NCI-H187 treated with DMSO at 0.1 percent for 48 hours (cell line): ENCODE results near the gene NELL2.
A peak's percentile ranks its signal among the peaks of the same experiment; 100 is the strongest.

Source experiments
- DNase-seq: peaks from one replicate; lab custom pipeline; 2025; lab: John Stamatoyannopoulos, UW

The NELL2 gene

DNA sequence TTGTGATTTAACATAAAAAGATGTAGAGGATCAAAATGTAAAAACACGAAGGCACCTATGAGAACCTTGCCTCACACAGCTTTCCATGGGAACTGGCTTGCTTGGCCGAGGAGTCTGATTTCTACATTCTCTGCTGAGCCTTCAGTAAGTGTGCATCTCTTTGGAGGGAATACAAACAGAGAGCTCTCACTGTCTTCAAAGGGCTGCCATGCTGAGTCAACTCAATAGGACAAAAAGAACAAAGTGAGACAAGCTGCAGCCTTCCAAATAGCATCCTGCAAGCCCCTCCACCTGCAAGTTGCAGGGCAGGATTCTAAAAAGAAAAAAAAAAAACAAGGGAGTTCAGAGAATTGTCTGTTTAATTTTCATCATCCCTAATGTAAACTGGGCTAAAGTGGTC, 411.9 kb downstream of the NELL2 start:
- DNase-seq = no peak

DNA sequence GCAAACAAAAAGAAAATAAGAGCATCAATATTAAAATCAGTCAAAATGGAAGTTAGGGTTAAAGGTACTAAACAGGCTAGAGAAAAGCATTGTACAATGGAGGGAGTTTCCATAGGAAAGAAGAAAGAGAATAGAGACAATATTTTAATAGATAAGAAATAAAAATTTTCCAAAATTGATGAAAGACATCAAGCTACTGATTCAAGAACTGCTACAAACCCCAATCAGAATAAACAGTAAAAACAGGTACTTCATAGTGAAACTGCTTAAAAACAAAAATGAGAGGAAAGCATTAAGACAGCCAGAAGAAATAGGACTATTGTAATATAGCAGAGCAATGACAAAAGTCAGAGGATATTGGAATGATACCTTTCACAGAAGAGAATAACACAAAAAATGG, 413.4 kb downstream of the NELL2 start:
- DNase-seq = no peak

DNA sequence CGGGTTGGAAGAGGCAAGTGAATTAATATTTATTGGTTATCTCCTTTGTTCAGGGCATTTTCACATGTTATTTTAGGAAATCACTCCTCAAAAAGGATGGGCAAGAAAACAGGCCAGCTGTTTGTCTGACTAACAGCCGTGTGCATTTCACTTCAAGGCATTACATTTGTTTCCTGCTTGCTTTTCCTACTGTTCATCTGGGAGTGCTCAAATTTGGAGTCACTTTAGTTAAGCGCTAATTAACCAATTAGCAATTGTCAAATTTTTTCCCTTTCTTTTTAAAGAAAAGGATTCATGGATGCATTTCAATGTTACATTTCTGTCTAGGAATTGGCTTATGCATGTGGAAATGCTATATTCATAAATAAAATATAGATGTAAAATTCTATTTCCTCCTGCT, 415.9 kb downstream of the NELL2 start:
- no peak for DNase-seq

GRCh38 chr12:44459569-44459968, 416.5 kb downstream of the NELL2 start:
- peak; percentile 98 for DNase-seq
